ENCODE measurements around the gene HRC.

Gene HRC

GRCh38 chr19:49180659-49181058 is 25.5 kb upstream of the HRC start:
- no peak for DNase-seq
- no peak for TF ChIP-seq GATA1 (IDR thresholded peaks at IDR 0.05; ENCODE audit: low read depth, low read length)
- no peak for TF ChIP-seq POLR2A (IDR thresholded peaks at IDR 0.05; ENCODE audit: low read length)

- no peak for DNase-seq
- TF ChIP-seq POLR2A (IDR thresholded peaks at IDR 0.05; ENCODE audit: low read length), result no peak
- no peak for TF ChIP-seq GATA1 (IDR thresholded peaks at IDR 0.05; ENCODE audit: low read depth, low read length)
These were observed 18.0 kb upstream of the HRC start for GRCh38 chr19:49173198-49173597.

GRCh38 chr19:49168421-49168820 is 13.2 kb upstream of the HRC start:
- TF ChIP-seq GATA1 (IDR thresholded peaks at IDR 0.05; ENCODE audit: low read depth, low read length) (no peak), POLR2A (IDR thresholded peaks at IDR 0.05; ENCODE audit: low read length) (no peak)
- DNase-seq, result no peak

DNA sequence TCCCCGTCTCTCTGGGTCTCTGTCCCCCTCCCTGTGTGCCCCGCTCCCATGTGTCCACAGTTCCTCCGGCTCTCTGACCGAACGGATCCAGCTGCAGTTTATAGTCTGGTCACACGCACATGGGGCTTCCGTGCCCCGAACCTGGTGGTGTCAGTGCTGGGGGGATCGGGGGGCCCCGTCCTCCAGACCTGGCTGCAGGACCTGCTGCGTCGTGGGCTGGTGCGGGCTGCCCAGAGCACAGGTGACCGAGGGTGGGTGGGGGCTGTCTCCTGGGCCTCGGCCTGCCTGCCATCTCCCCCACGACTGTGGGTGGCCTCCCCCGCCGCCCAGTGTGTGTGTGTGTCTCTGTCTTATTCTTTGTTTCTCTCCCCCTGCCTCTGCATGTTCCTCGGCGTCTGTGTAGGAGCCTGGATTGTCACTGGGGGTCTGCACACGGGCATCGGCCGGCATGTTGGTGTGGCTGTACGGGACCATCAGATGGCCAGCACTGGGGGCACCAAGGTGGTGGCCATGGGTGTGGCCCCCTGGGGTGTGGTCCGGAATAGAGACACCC is 12.7 kb upstream of the HRC start:
- no peak for DNase-seq
- TF ChIP-seq GATA1 (IDR thresholded peaks at IDR 0.05; ENCODE audit: low read depth, low read length), result no peak
- no peak for TF ChIP-seq POLR2A (IDR thresholded peaks at IDR 0.05; ENCODE audit: low read length)

DNA sequence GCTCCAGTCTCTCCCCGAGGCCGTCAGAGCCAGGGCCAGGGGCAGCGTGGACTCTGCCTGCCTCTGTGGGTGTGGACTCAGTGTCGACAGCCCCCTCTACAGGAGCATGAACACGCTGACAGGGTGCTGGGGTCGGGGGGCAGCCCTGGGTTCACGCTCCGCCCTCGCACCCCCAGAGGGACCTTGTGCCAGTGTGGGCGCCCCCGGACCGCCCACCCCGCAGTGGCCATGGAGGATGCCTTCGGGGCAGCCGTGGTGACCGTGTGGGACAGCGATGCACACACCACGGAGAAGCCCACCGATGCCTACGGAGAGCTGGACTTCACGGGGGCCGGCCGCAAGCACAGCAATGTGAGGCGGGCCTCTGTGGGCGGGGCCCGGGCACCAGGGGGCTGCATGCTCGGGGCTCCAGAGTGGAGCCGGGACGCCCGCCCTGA is 10.7 kb upstream of the HRC start:
- TF ChIP-seq GATA1 (IDR thresholded peaks at IDR 0.05; ENCODE audit: low read depth, low read length), result no peak
- DNase-seq, result no peak

DNA sequence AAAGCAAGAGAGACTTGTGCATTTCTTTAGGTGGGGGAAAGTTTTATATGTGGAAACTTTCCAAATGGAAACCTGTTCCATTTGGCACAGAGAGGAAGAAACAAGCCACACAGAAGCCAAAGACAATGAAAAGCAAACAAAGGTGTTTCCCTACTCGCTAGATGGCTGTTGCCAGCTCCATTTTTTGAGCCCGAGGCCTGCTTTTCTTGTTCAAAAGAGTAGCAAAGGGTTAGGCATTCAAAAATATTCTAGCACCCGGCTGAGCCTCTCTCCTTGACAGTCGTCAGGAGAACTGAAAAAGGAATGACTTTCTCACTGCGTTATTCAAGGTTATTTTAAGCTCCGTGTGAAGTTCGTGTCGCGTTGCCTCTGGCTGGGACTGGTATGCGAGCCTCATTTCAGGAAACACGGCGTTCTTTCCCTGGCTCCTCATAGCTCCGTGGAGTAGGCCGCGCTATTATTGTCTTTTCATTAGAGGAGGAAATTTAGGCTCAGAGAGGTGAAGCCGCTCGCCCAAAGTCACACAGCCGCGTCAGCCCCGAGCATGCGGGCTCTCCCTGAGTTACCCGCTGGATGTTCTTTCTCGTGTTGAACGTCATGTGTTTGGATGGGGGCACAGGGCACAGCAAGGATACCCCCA is 10.0 kb upstream of the HRC start:
- no peak for DNase-seq
- no peak for TF ChIP-seq POLR2A (IDR thresholded peaks at IDR 0.05; ENCODE audit: low read length)
- TF ChIP-seq GATA1 (IDR thresholded peaks at IDR 0.05; ENCODE audit: low read depth, low read length), result no peak

DNA sequence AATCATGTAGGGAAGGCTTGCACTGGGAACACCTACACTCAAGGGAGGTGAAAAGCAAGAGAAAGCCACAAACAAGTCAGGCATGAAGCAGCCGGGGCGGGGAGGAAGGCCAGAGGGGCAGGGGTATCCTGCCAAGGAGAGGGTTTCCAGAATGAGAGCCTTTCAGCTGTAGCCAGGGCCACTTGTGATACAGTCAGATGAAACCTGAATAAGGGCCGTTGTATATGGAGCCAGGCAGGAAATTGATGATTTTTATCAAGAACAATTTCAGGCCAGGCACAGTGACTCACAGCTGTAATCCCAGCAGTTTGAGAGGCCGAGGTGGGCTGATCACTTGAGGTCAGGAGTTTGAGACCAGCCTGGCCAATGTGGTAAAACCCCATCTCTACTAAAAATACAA is 6.8 kb upstream of the HRC start:
- TF ChIP-seq POLR2A (IDR thresholded peaks at IDR 0.05; ENCODE audit: low read length) (no peak), GATA1 (IDR thresholded peaks at IDR 0.05; ENCODE audit: low read depth, low read length) (no peak)
- DNase-seq, result no peak

DNA sequence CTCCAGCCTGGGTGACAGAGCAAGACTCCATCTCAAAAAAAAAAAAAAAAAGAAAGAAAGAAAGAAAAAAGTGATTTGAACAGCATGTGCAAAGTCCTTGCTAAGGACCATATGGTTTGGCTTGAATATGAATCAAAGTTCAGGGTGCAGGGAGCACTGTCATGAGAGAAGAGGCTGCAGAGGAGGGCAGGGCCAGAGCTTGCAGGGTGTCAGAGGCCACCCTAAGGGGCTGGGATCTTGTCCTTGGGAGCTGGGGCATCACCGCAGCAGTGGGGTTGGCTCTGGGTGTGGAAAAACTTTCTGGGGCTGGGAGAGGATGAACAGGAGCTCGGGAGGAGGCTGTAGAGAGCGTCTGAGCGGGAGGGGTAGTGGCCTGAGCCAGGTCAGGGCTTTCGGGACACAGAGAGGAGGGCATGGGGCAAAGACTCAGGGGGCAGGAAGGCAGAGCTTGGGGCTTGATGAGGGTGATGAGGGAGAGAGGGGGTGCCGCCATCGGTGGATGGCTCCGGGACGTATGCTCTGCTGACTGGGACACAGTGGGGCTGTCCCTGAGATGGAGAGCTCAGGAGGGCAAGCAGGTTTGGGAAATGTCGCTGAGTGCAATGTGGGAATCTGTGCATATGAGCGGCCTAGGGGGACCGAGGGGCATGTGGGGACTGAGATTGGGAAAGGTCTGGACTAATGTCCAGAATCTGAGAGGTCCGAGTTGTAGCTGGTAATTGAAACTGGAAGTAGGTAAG is 5.4 kb upstream of the HRC start:
- DNase-seq, result no peak

GRCh38 chr19:49157445-49158224 is 2.4 kb upstream of the HRC start, which contains the start of gene TRPM4:
Gene TRPM4 (plus strand): TSS chr19:49157792. CDS start chr19:49157867, 75 bp downstream.
- peak; percentile 80 to 86 for DNase-seq
- no peak for TF ChIP-seq GATA1 (IDR thresholded peaks at IDR 0.05; ENCODE audit: low read depth, low read length)
- TF ChIP-seq POLR2A (IDR thresholded peaks at IDR 0.05; ENCODE audit: low read length), result no peak

More for the DNA sequence above, 5.4 kb upstream of the HRC start:
- TF ChIP-seq POLR2A (IDR thresholded peaks at IDR 0.05; ENCODE audit: low read length) (no peak), GATA1 (IDR thresholded peaks at IDR 0.05; ENCODE audit: low read depth, low read length) (no peak)

- no peak for TF ChIP-seq GATA1 (IDR thresholded peaks at IDR 0.05; ENCODE audit: low read depth, low read length)
- no peak for TF ChIP-seq POLR2A (IDR thresholded peaks at IDR 0.05; ENCODE audit: low read length)
- no peak for DNase-seq
These were observed 687 bp upstream of the HRC start for GRCh38 chr19:49155820-49156346.

DNA sequence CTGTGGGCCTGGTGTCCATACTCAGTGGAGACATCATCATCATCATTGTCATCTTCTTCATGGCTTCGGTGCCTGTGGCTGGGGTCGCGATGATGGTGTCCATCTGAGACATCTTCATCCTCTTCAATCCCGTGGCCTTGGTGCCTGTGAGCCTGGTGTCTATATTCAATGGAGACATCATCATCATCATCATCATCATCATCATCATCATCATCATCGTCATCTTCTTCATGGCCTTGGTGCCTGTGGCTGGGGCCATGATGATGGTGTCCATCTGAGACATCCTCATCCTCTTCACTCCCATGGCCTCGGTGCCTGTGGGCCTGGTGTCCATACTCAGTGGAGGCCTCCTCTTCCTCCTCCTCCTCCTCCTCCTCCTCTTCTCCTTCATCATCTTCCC is 917 bp downstream of the HRC start:
- no peak for DNase-seq
- TF ChIP-seq POLR2A (IDR thresholded peaks at IDR 0.05; ENCODE audit: low read length) (no peak), GATA1 (IDR thresholded peaks at IDR 0.05; ENCODE audit: low read depth, low read length) (no peak)

DNA sequence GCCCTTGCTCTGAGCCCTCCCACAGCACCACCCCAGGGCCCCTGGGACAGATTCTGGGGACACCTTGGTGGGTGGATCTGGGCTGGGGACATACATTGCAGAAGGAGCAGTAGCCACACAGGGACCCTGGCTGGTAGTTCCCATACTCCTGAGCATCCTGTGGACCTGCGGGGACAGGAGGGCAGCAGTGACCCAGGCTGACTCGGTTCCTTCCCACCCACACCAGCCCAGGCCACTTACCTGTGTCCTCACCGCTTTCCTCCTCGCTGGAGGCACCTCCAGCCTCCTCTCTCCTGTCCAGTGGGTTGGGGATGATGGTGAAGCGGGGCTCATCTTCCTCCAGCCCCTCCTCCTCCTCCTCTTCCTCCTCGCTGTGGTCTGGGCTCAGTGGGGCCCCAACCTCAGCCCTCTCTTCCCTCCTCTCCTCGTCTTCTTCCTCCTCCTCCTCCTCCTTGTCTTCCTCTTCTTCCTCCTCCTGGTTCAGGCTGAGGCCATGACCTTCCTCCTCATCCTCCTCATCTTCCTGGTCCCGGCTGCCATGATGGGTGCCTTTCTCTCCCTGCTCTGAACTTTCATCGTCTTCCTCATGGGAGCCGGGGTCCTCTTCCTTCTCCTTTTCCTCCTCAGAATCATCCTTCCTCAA is 1.9 kb downstream of the HRC start:
- TF ChIP-seq GATA1 (IDR thresholded peaks at IDR 0.05; ENCODE audit: low read depth, low read length) (no peak), POLR2A (IDR thresholded peaks at IDR 0.05; ENCODE audit: low read length) (no peak)
- DNase-seq, result no peak

DNA sequence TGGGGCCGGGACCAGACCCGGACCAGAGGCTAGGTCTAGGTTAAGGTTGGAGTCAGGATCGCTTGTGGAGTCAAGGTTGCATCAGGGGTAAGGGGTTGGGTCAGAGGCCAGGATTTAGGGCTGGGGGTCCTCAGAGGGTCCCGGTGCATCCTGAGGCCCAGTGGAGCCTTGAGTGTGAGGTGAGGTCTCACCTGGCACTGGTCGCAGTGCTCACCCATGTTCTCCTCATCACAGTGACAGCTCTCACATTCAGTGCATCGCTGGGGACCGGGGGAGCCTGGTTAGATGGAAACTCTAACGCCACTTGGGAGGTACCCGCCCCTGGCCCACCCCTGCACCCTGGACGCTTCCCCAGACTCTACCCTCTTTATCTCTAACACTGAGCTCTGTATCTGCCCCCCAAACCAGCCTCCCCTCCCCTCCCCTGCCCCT is 3.1 kb downstream of the HRC start:
- no peak for TF ChIP-seq GATA1 (IDR thresholded peaks at IDR 0.05; ENCODE audit: low read depth, low read length)
- no peak for TF ChIP-seq POLR2A (IDR thresholded peaks at IDR 0.05; ENCODE audit: low read length)
- no peak for DNase-seq
